SK-N-SH (cell line): ENCODE measurements around the gene TRAT1. TPM values are rescaled to one million over a fixed set of nuclear protein-coding genes. Genes with fewer than 3 reads are reported as not detected.

Experiments
- CTCF ChIA-PET: fragments of 300-600, 350-600 bp; formaldehyde crosslinking; extraction: SDS; loops from one replicate; lab custom pipeline; 2021; lab: Yijun Ruan, JAX
- POLR2A ChIA-PET: fragments of 350-600 bp; sonication (Branson Sonifier 250); formaldehyde crosslinking; extraction: SDS; loops from one replicate; lab custom pipeline; 2020; ENCODE audit warnings: antibody characterized with exemption, inconsistent platforms; lab: Yijun Ruan, JAX
- DNase-seq: peaks from one replicate; pipeline ENCODE4 v3.0.0; 2012
- H2AFZ ChIP-seq: fragments of 200-600 bp; sonication (generic); 2 replicates; pipeline ENCODE4 v1.8.1; 2016; ENCODE audit warnings: antibody characterized with exemption, mild to moderate bottlenecking, low read depth
- H3F3A ChIP-seq: fragments of 200-600 bp; sonication (generic); replicated peaks from 2 replicates; pipeline ENCODE3; 2016; ENCODE audit warnings: antibody characterized with exemption, mild to moderate bottlenecking; ENCODE audit not compliant: insufficient read depth
- H3K27ac ChIP-seq, 2 experiments: fragments of 200-500 bp in 1 of 2; fragments of 200-600 bp in 1 of 2; sonication (Bioruptor generic) in 1 of 2; sonication (generic), shearing (Covaris generic) in 1 of 2; 2 replicates each; pipeline versions ENCODE4 v1.5.1 to v1.6.1; 2014 to 2016; ENCODE audit warnings: low read depth in 2 of 2, inconsistent platforms in 1 of 2, low read length in 1 of 2, mild to moderate bottlenecking in 1 of 2, mixed read lengths in 1 of 2
- H3K27me3 ChIP-seq: fragments of 200-600 bp; sonication (generic), shearing (Covaris generic); 2 replicates; pipeline ENCODE4 v1.6.1; 2016; ENCODE audit warnings: mixed run types; ENCODE audit not compliant: insufficient read depth
- H3K36me3 ChIP-seq, 2 experiments: fragments of 200-500 bp in 1 of 2; fragments of 200-600 bp in 1 of 2; sonication (Bioruptor generic) in 1 of 2; sonication (generic) in 1 of 2; replicated peaks in 1 of 2; 2 replicates each; pipeline versions ENCODE3 to v1.5.1; 2014 to 2016; ENCODE audit warnings: low read length in 1 of 2, mild to moderate bottlenecking in 1 of 2; ENCODE audit not compliant: insufficient read depth in 2 of 2, control insufficient read depth in 1 of 2
- H3K4me1 ChIP-seq, 2 experiments: fragments of 200-500 bp in 1 of 2; fragments of 200-600 bp in 1 of 2; sonication (Bioruptor generic) in 1 of 2; sonication (generic), shearing (Covaris generic) in 1 of 2; 2 replicates each; pipeline versions ENCODE4 v1.5.1 to v1.6.1; 2014 to 2016; ENCODE audit warnings: low read depth in 1 of 2, low read length in 1 of 2, mixed run types in 1 of 2; ENCODE audit not compliant: insufficient read depth in 2 of 2, control insufficient read depth in 1 of 2
- H3K4me2 ChIP-seq: fragments of 200-600 bp; sonication (generic), shearing (Covaris generic); 2 replicates; pipeline ENCODE4 v1.6.1; 2017; ENCODE audit warnings: mixed run types
- H3K4me3 ChIP-seq, 2 experiments: fragments of 200-500 bp in 1 of 2; fragments of 200-600 bp in 1 of 2; sonication (Bioruptor generic) in 1 of 2; sonication (generic), shearing (Covaris generic) in 1 of 2; 2 replicates each; pipeline versions ENCODE4 v1.5.1 to v1.8.1; 2014 to 2016; ENCODE audit warnings: low read depth in 2 of 2, inconsistent platforms in 1 of 2, low read length in 1 of 2, mild to moderate bottlenecking in 1 of 2, mixed read lengths in 1 of 2, moderate library complexity in 1 of 2
- H3K79me2 ChIP-seq: fragments of 200-600 bp; sonication (generic); 2 replicates; pipeline ENCODE4 v1.8.1; 2017; ENCODE audit warnings: mild to moderate bottlenecking; ENCODE audit not compliant: insufficient read depth
- H3K9ac ChIP-seq: fragments of 200-600 bp; sonication (generic); 2 replicates; pipeline ENCODE4 v1.6.1; 2017; ENCODE audit warnings: mixed run types
- H3K9me2 ChIP-seq: fragments of 200-600 bp; sonication (generic); 2 replicates; pipeline ENCODE4 v1.6.1; 2017; ENCODE audit warnings: mixed run types
- H3K9me3 ChIP-seq: fragments of 200-600 bp; sonication (generic); 2 replicates; pipeline ENCODE4 v1.6.1; 2017; ENCODE audit warnings: mixed run types, mild to moderate bottlenecking, moderate library complexity
- H4K20me1 ChIP-seq: fragments of 200-600 bp; sonication (generic); 2 replicates; pipeline ENCODE4 v1.6.1; 2017; ENCODE audit warnings: mild to moderate bottlenecking, mixed run types; ENCODE audit not compliant: insufficient read depth
- CHD2 ChIP-seq: fragments of 150-350 bp; IDR thresholded peaks from 2 replicates; pipeline ENCODE4 v1.6.1; 2018; ENCODE audit warnings: low read length; ENCODE audit not compliant: partially characterized antibody
- ELF1 ChIP-seq: IDR thresholded peaks from 2 replicates; pipeline ENCODE4 v1.4.0; 2012
- FOSL2 ChIP-seq: IDR thresholded peaks from 2 replicates; pipeline ENCODE4 v1.4.0; 2012; ENCODE audit warnings: low read depth, mild to moderate bottlenecking, moderate library complexity, borderline replicate concordance
- FOXJ3 ChIP-seq: sonication (generic); formaldehyde crosslinking; IDR thresholded peaks from 2 replicates; pipeline ENCODE4 v1.5.1; 2020; ENCODE audit warnings: mild to moderate bottlenecking, missing genetic modification reagents
- FOXM1 ChIP-seq: IDR thresholded peaks from 2 replicates; pipeline ENCODE4 v1.4.0; 2012; ENCODE audit warnings: low read depth, mild to moderate bottlenecking
- GABPA ChIP-seq: IDR thresholded peaks from 2 replicates; pipeline ENCODE4 v1.4.0; 2012; ENCODE audit warnings: low read depth, mild to moderate bottlenecking
- GATA2 ChIP-seq: sonication (generic); formaldehyde crosslinking; IDR thresholded peaks from 2 replicates; pipeline ENCODE4 v1.5.0; 2020; ENCODE audit warnings: mild to moderate bottlenecking, missing genetic modification reagents
- IRF3 ChIP-seq: fragments of 150-350 bp; IDR thresholded peaks from 2 replicates; pipeline ENCODE4 v1.6.1; 2016; ENCODE audit warnings: mild to moderate bottlenecking, low read depth, low read length
- MEF2A ChIP-seq: IDR thresholded peaks from 2 replicates; pipeline ENCODE4 v1.4.0; 2012; ENCODE audit warnings: low read depth, borderline replicate concordance
- NRF1 ChIP-seq: IDR thresholded peaks from 2 replicates; pipeline ENCODE4 v1.6.1; 2012; ENCODE audit warnings: low read depth, mild to moderate bottlenecking, low read length
- POLR2AphosphoS5 ChIP-seq: IDR thresholded peaks from 2 replicates; pipeline ENCODE4 v1.6.1; 2012; ENCODE audit warnings: low read depth, low read length
- RCOR1 ChIP-seq: fragments of 150-350 bp; IDR thresholded peaks from 2 replicates; pipeline ENCODE4 v1.6.1; 2017; ENCODE audit warnings: antibody characterized with exemption, low read length
- REST ChIP-seq: IDR thresholded peaks from 2 replicates; pipeline ENCODE4 v1.6.1; 2012; ENCODE audit warnings: mild to moderate bottlenecking, low read depth, low read length, moderate library complexity
- SIN3A ChIP-seq: IDR thresholded peaks from 2 replicates; pipeline ENCODE4 v1.6.1; 2012; ENCODE audit warnings: low read depth, mild to moderate bottlenecking, low read length, moderate library complexity, borderline replicate concordance
- TCF12 ChIP-seq: IDR thresholded peaks from 2 replicates; pipeline ENCODE4 v1.4.0; 2012
- TEAD4 ChIP-seq: IDR thresholded peaks from 2 replicates; pipeline ENCODE4 v1.4.0; 2012; ENCODE audit warnings: mild to moderate bottlenecking, borderline replicate concordance; ENCODE audit not compliant: insufficient read depth
- WGBS: methylation state at CpG from one replicate; pipeline ENCODE4 v1.1.6; 2017; ENCODE audit warnings: low lambda C conversion rate; 5-methylcytosine and 5-hydroxymethylcytosine counted together
- polyA plus RNA-seq, 3 experiments: library from polyadenylated mRNA; depleted of rRNA; stranded (reverse); fragments of >200 nt; gene quantifications; 2 replicates each; pipeline ENCODE4 v1.2.3, GENCODE V29; 2012
- TF ChIP-seq, protein P1 (sequence below): IDR thresholded peaks from 2 replicates; pipeline ENCODE4; 2012
- TF ChIP-seq, protein P2 (sequence below): IDR thresholded peaks from 2 replicates; pipeline ENCODE4 v1.4.0; 2012; ENCODE audit warnings: low read depth
- TF ChIP-seq, protein P3 (sequence below): fragments of 150-350 bp; IDR thresholded peaks from 2 replicates; pipeline ENCODE4 v1.6.1; 2017; ENCODE audit warnings: antibody characterized with exemption, low read length, low read depth, borderline replicate concordance

TRAT1 gene, protein sequence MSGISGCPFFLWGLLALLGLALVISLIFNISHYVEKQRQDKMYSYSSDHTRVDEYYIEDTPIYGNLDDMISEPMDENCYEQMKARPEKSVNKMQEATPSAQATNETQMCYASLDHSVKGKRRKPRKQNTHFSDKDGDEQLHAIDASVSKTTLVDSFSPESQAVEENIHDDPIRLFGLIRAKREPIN
- not detected in 2 replicates for polyA plus RNA-seq (2012; rRNA removed)
- polyA plus RNA-seq (2012; cell fraction: cytosol; rRNA removed): not detected in 2 replicates
- not detected in 2 replicates for polyA plus RNA-seq (2012; cell fraction: nucleus; rRNA removed)

GRCh38 chr3:108822123-108822897, at the start of gene TRAT1:
Gene TRAT1, plus strand, starts transcription at chr3:108822786. Its CDS starts 142 bp downstream, at chr3:108822928.
- H3K27me3 ChIP-seq: no peaks in the 10 kb centered on the region
- H3K4me1 ChIP-seq: no peaks in the 10 kb centered on the region
- TF ChIP-seq FOXM1 (no peak), IRF3 (no peak), POLR2AphosphoS5 (no peak), TEAD4 (no peak), ELF1 (no peak), RCOR1 (no peak)
- TF ChIP-seq, protein P1, sequence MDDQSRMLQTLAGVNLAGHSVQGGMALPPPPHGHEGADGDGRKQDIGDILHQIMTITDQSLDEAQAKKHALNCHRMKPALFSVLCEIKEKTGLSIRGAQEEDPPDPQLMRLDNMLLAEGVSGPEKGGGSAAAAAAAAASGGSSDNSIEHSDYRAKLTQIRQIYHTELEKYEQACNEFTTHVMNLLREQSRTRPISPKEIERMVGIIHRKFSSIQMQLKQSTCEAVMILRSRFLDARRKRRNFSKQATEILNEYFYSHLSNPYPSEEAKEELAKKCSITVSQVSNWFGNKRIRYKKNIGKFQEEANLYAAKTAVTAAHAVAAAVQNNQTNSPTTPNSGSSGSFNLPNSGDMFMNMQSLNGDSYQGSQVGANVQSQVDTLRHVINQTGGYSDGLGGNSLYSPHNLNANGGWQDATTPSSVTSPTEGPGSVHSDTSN: no peak
- TF ChIP-seq, all 33 proteins: peak for 0
- H3K9ac ChIP-seq: no peak within 1 kb of the TSS
- no peaks in the 10 kb centered on the region for H3F3A ChIP-seq
- H3K27ac ChIP-seq: no peak within 1 kb of the TSS
- H3K9me2 ChIP-seq: no peaks in the 10 kb centered on the region
- no peak within 1 kb of the TSS for H3K4me3 ChIP-seq
- H3K79me2 ChIP-seq: no peaks in the 10 kb centered on the region
- CTCF ChIA-PET: no interaction called here
- H3K36me3 ChIP-seq: no peaks in the 10 kb centered on the region
- H2AFZ ChIP-seq: no peak within 1 kb of the TSS
- WGBS: 26% methylated on average over 6 of the region's 6 CpGs
- H3K4me2 ChIP-seq: no peak within 1 kb of the TSS
- H4K20me1 ChIP-seq: no peaks in the 10 kb centered on the region
- no peak for DNase-seq
- POLR2A ChIA-PET: no interaction called here
- H3K9me3 ChIP-seq: no peaks in the 10 kb centered on the region

DNA sequence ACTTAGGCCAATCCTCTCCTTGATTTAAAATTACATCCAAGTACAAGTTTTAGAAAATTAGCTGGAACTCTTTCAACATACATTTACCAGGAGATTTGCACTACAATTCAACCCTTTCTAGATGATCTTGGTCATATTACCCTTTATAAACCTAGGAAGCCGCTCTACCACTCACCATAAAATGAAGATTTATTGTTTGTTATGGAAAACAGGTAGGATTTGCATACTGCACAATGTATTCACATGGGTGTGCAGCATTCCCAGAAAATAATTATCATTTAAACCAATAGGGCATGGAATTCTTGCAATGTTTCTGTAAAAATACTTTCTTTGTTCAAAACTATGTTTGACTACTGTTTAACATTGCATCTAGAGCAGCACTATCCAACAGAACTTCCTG, 46.9 kb upstream of the TRAT1 start:
- H3K9me2 ChIP-seq: no peaks in the 10 kb centered on the region
- CTCF ChIA-PET: no interaction called here
- H3K9me3 ChIP-seq: no peaks in the 10 kb centered on the region
- no peak overlapping the region for H2AFZ ChIP-seq
- H3K4me1 ChIP-seq: no peaks in the 10 kb centered on the region
- H3F3A ChIP-seq: no peaks in the 10 kb centered on the region
- H3K4me3 ChIP-seq: no peak overlapping the region
- DNase-seq: no peak
- no peaks in the 10 kb centered on the region for H3K27me3 ChIP-seq
- no peaks in the 10 kb centered on the region for H3K36me3 ChIP-seq
- H3K4me2 ChIP-seq: no peak overlapping the region
- H3K79me2 ChIP-seq: no peaks in the 10 kb centered on the region
- no peak overlapping the region for H3K9ac ChIP-seq
- WGBS: 0% methylated on average over 1 of the region's 1 CpG
- POLR2A ChIA-PET: no interaction called here
- no peaks in the 10 kb centered on the region for H4K20me1 ChIP-seq
- no peak overlapping the region for H3K27ac ChIP-seq
- TF ChIP-seq NRF1 (no peak), REST (no peak), TCF12 (no peak), SIN3A (no peak), GATA2 (CRISPR knock-in tag) (no peak), CHD2 (no peak), ELF1 (no peak), MEF2A (no peak), GABPA (no peak), FOXJ3 (no peak), FOSL2 (no peak), TEAD4 (no peak)
- TF ChIP-seq, protein P2, sequence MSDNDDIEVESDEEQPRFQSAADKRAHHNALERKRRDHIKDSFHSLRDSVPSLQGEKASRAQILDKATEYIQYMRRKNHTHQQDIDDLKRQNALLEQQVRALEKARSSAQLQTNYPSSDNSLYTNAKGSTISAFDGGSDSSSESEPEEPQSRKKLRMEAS: no peak
- TF ChIP-seq, protein P3, sequence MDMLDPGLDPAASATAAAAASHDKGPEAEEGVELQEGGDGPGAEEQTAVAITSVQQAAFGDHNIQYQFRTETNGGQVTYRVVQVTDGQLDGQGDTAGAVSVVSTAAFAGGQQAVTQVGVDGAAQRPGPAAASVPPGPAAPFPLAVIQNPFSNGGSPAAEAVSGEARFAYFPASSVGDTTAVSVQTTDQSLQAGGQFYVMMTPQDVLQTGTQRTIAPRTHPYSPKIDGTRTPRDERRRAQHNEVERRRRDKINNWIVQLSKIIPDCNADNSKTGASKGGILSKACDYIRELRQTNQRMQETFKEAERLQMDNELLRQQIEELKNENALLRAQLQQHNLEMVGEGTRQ: no peak
